ENCODE results near the gene SPATA31C2. TPM values are rescaled to one million over a fixed set of nuclear protein-coding genes. Genes with fewer than 3 reads are reported as not detected.

The SPATA31C2 gene
- polyA plus RNA-seq, 1 donor (not counting 4 experiments of a cell fraction or from before 2014, with no cell fraction given) = not detected

- no peaks in the 10 kb centered on the region for H3K4me1 ChIP-seq (ENCODE audit: control insufficient read depth, extremely low read depth, insufficient read depth, low read length)
- H3K79me2 ChIP-seq (ENCODE audit: control insufficient read depth, insufficient read depth, low read length) = no peaks in the 10 kb centered on the region
- no peak overlapping the region for H3K27ac ChIP-seq (ENCODE audit: control insufficient read depth, insufficient read depth, low read length)
- no peak overlapping the region for H2AFZ ChIP-seq (ENCODE audit: control insufficient read depth, low read length)
- H4K20me1 ChIP-seq (ENCODE audit: control insufficient read depth, extremely low read depth, insufficient read depth, low read length) = no peaks in the 10 kb centered on the region
- dilution Hi-C loops (cut with MboI; ENCODE audit: extremely low pct_ligation_motif_present, low sequenced_read_pairs) = no loop called here
- no peaks in the 10 kb centered on the region for H3K36me3 ChIP-seq (ENCODE audit: control insufficient read depth in 2 of 2, extremely low read depth in 1 of 2, insufficient read depth in 2 of 2, low read length in 2 of 2)
- no peak overlapping the region for H3K4me3 ChIP-seq (ENCODE audit: control insufficient read depth in 2 of 3, extremely low read depth in 1 of 3, insufficient read depth in 2 of 3, low read depth in 1 of 3, low read length in 3 of 3)
- H3K9me1 ChIP-seq (ENCODE audit: control insufficient read depth, extremely low read depth, insufficient read depth, low read length) = no peaks in the 10 kb centered on the region
- H3K9ac ChIP-seq (ENCODE audit: control insufficient read depth, extremely low read depth, insufficient read depth, low read length) = no peak overlapping the region
- FAIRE-seq (peak; percentile 23), DNase-seq (ENCODE audit: low read depth, low spot score) (no peak)
- H3K9me3 ChIP-seq (ENCODE audit: control insufficient read depth, low read depth, low read length) = no peaks in the 10 kb centered on the region
- TF ChIP-seq CTCF (optimal IDR thresholded peaks at IDR 0.05 in 1 of 3, IDR thresholded peaks at IDR 0.05 in 1 of 3, conservative IDR thresholded peaks at IDR 0.05 in 1 of 3; ENCODE audit: extremely low read depth in 1 of 3, insufficient read depth in 2 of 3, low read length in 3 of 3) = no peak
- TF ChIP-seq EZH2 (IDR thresholded peaks at IDR 0.05; ENCODE audit: low read length) = no peak
- H3K4me2 ChIP-seq (ENCODE audit: control insufficient read depth, extremely low read depth, insufficient read depth, low read depth, low read length) = no peak overlapping the region
- H3K27me3 ChIP-seq (ENCODE audit: control insufficient read depth, extremely low read depth, insufficient read depth, low read length) = no peaks in the 10 kb centered on the region
Observed at GRCh38 chr9:88186495-88187110, 48.3 kb upstream of the SPATA31C2 start.

- H3K27me3 ChIP-seq (ENCODE audit: control insufficient read depth, extremely low read depth, insufficient read depth, low read length) = no peaks in the 10 kb centered on the region
- H3K9me1 ChIP-seq (ENCODE audit: control insufficient read depth, extremely low read depth, insufficient read depth, low read length) = no peaks in the 10 kb centered on the region
- no peak overlapping the region for H3K4me2 ChIP-seq (ENCODE audit: control insufficient read depth, extremely low read depth, insufficient read depth, low read depth, low read length)
- TF ChIP-seq CTCF (optimal IDR thresholded peaks at IDR 0.05 in 1 of 3, IDR thresholded peaks at IDR 0.05 in 1 of 3, conservative IDR thresholded peaks at IDR 0.05 in 1 of 3; ENCODE audit: extremely low read depth in 1 of 3, insufficient read depth in 2 of 3, low read length in 3 of 3) (no peak), EZH2 (IDR thresholded peaks at IDR 0.05; ENCODE audit: low read length) (no peak)
- no peaks in the 10 kb centered on the region for H3K9me3 ChIP-seq (ENCODE audit: control insufficient read depth, low read depth, low read length)
- no peak overlapping the region for H3K9ac ChIP-seq (ENCODE audit: control insufficient read depth, extremely low read depth, insufficient read depth, low read length)
- no peaks in the 10 kb centered on the region for H4K20me1 ChIP-seq (ENCODE audit: control insufficient read depth, extremely low read depth, insufficient read depth, low read length)
- H3K27ac ChIP-seq (ENCODE audit: control insufficient read depth, insufficient read depth, low read length) = no peak overlapping the region
- DNase-seq (ENCODE audit: low read depth, low spot score) (no peak), FAIRE-seq (no peak)
- no peaks in the 10 kb centered on the region for H3K4me1 ChIP-seq (ENCODE audit: control insufficient read depth, extremely low read depth, insufficient read depth, low read length)
- no peaks in the 10 kb centered on the region for H3K79me2 ChIP-seq (ENCODE audit: control insufficient read depth, insufficient read depth, low read length)
- dilution Hi-C loops (cut with MboI; ENCODE audit: extremely low pct_ligation_motif_present, low sequenced_read_pairs) = no loop called here
- no peak overlapping the region for H2AFZ ChIP-seq (ENCODE audit: control insufficient read depth, low read length)
- H3K4me3 ChIP-seq (ENCODE audit: control insufficient read depth in 2 of 3, extremely low read depth in 1 of 3, insufficient read depth in 2 of 3, low read depth in 1 of 3, low read length in 3 of 3) = no peak overlapping the region
- no peaks in the 10 kb centered on the region for H3K36me3 ChIP-seq (ENCODE audit: control insufficient read depth in 2 of 2, extremely low read depth in 1 of 2, insufficient read depth in 2 of 2, low read length in 2 of 2)
Observed at GRCh38 chr9:88184976-88185375, 46.7 kb upstream of the SPATA31C2 start.

Data from keratinocyte (primary cell).